Progenitor cell of endocrine pancreas (in vitro differentiated cells): ENCODE results near the gene DYNLT2. TPM values are rescaled to one million over a fixed set of nuclear protein-coding genes. Genes with fewer than 3 reads are reported as not detected.

Source experiments
- DNase-seq: peaks from one replicate; pipeline ENCODE4 v3.0.0; 2021; ENCODE audit warnings: low spot score; ENCODE audit not compliant: unreplicated experiment
- H3K27ac Mint-ChIP-seq: 2 replicates; pipeline ENCODE4 v1.8.0; 2021; ENCODE audit warnings: mild to moderate bottlenecking, moderate library complexity, mixed read lengths
- H3K27me3 Mint-ChIP-seq: 2 replicates; pipeline ENCODE4 v1.8.0; 2021; ENCODE audit warnings: mixed read lengths
- H3K36me3 Mint-ChIP-seq: 2 replicates; pipeline ENCODE4 v1.8.0; 2022; ENCODE audit warnings: mixed read lengths; ENCODE audit not compliant: insufficient read depth
- H3K4me1 Mint-ChIP-seq: 2 replicates; pipeline ENCODE4 v1.8.0; 2021; ENCODE audit warnings: low read depth, mixed read lengths
- H3K4me3 Mint-ChIP-seq: 2 replicates; pipeline ENCODE4 v1.8.0; 2021; ENCODE audit warnings: low read depth, mild to moderate bottlenecking, moderate library complexity, mixed read lengths
- H3K9me3 Mint-ChIP-seq: 2 replicates; pipeline ENCODE4 v1.8.0; 2021; ENCODE audit warnings: low read depth, mixed read lengths
- CTCF ChIP-seq: fragments of 200-600 bp; sonication (generic); IDR thresholded peaks from one replicate; pipeline ENCODE4 v1.5.0; 2021; ENCODE audit warnings: antibody characterized with exemption, mild to moderate bottlenecking; ENCODE audit not compliant: unreplicated experiment
- total RNA-seq: library from RNA; stranded (reverse); gene quantifications from 2 replicates; pipeline ENCODE4 v1.2.1, GENCODE V29; 2021

The DYNLT2 gene
- total RNA-seq, 1 donor from 2014 or later, result 1.8 TPM

- peak; percentile 5 for DNase-seq
- Mint-ChIP-seq H3K27ac (no peak overlapping the region), H3K36me3 (peaks cover 18% of the 10 kb centered on the region), H3K9me3 (peaks cover 5% of the 10 kb centered on the region), H3K4me1 (peaks cover 58% of the 10 kb centered on the region), H3K4me3 (no peak overlapping the region), H3K27me3 (no peaks in the 10 kb centered on the region)
- no peak for TF ChIP-seq CTCF
Observed at GRCh38 chr6:169792306-169793015, 41.1 kb upstream of the DYNLT2 start.

GRCh38 chr6:169791721-169792131, 40.4 kb upstream of the DYNLT2 start:
- peaks cover 54% of the 10 kb centered on the region for H3K4me1 Mint-ChIP-seq
- H3K4me3 Mint-ChIP-seq, result peak overlapping the region; percentile 83
- no peak for TF ChIP-seq CTCF
- H3K27me3 Mint-ChIP-seq, result no peaks in the 10 kb centered on the region
- H3K9me3 Mint-ChIP-seq, result peaks cover 5% of the 10 kb centered on the region
- H3K27ac Mint-ChIP-seq, result peak overlapping the region; percentile 42
- DNase-seq, result peak; percentile 3
- H3K36me3 Mint-ChIP-seq, result peaks cover 18% of the 10 kb centered on the region

- Mint-ChIP-seq H3K9me3 (no peaks in the 10 kb centered on the region), H3K4me1 (peaks cover 45% of the 10 kb centered on the region), H3K36me3 (peaks cover 12% of the 10 kb centered on the region), H3K27me3 (no peaks in the 10 kb centered on the region), H3K4me3 (peak overlapping the region; percentile 83), H3K27ac (peak overlapping the region; percentile 97)
- peak; percentile 96 for TF ChIP-seq CTCF
- DNase-seq, result peak; percentile 78
Observed at GRCh38 chr6:169789944-169790927, 38.9 kb upstream of the DYNLT2 start.

- H3K27ac Mint-ChIP-seq, result peak overlapping the region; percentile 97
- no peak for DNase-seq
- peak overlapping the region; percentile 83 for H3K4me3 Mint-ChIP-seq
- H3K27me3 Mint-ChIP-seq, result no peaks in the 10 kb centered on the region
- TF ChIP-seq CTCF, result peak; percentile 15
- peaks cover 38% of the 10 kb centered on the region for H3K4me1 Mint-ChIP-seq
- H3K9me3 Mint-ChIP-seq, result no peaks in the 10 kb centered on the region
- H3K36me3 Mint-ChIP-seq, result peaks cover 16% of the 10 kb centered on the region
Observed at GRCh38 chr6:169789146-169789943, 38.0 kb upstream of the DYNLT2 start.

- peak overlapping the region; percentile 67 for H3K27ac Mint-ChIP-seq
- DNase-seq, result no peak
- peak overlapping the region; percentile 83 for H3K4me3 Mint-ChIP-seq
- peaks cover 34% of the 10 kb centered on the region for H3K4me1 Mint-ChIP-seq
- no peaks in the 10 kb centered on the region for H3K9me3 Mint-ChIP-seq
- no peaks in the 10 kb centered on the region for H3K27me3 Mint-ChIP-seq
- H3K36me3 Mint-ChIP-seq, result peaks cover 22% of the 10 kb centered on the region
- TF ChIP-seq CTCF, result no peak
Observed at GRCh38 chr6:169788809-169789145, 37.4 kb upstream of the DYNLT2 start.
